Measurements from ENCODE around the gene KIF13A. TPM values are rescaled to one million over a fixed set of nuclear protein-coding genes. Genes with fewer than 3 reads are reported as not detected.

Gene KIF13A
- total RNA-seq, 1 experiment from 2014 or later: 14.1 TPM

GRCh38 chr6:17967668-17968518, 19.5 kb downstream of the KIF13A start:
- Mint-ChIP-seq H3K27ac (ENCODE audit: unreplicated experiment) (no peak overlapping the region), H3K36me3 (ENCODE audit: insufficient read depth, unreplicated experiment) (no peaks in the 10 kb centered on the region), H3K4me1 (ENCODE audit: low read depth, unreplicated experiment) (no peaks in the 10 kb centered on the region), H3K4me3 (ENCODE audit: low read depth, unreplicated experiment) (no peak overlapping the region), H3K27me3 (ENCODE audit: unreplicated experiment) (no peaks in the 10 kb centered on the region), H3K9me3 (ENCODE audit: low read depth, unreplicated experiment) (no peaks in the 10 kb centered on the region)
- CTCF ChIA-PET: no interaction called here
- intact Hi-C loops (cut with micrococcal nuclease; ENCODE audit: unreplicated experiment): no loop called here
- BruUV-seq (replicated peaks): no TSS peak
- TF ChIP-seq CTCF (IDR thresholded peaks at IDR 0.05; ENCODE audit: unreplicated experiment): no peak
- DNase-seq: no peak

GRCh38 chr6:17966451-17966850, 21.0 kb downstream of the KIF13A start:
- BruUV-seq (replicated peaks): no TSS peak
- Mint-ChIP-seq H3K27ac (ENCODE audit: unreplicated experiment) (no peak overlapping the region), H3K9me3 (ENCODE audit: low read depth, unreplicated experiment) (no peaks in the 10 kb centered on the region), H3K36me3 (ENCODE audit: insufficient read depth, unreplicated experiment) (no peaks in the 10 kb centered on the region), H3K4me1 (ENCODE audit: low read depth, unreplicated experiment) (no peaks in the 10 kb centered on the region), H3K4me3 (ENCODE audit: low read depth, unreplicated experiment) (no peak overlapping the region), H3K27me3 (ENCODE audit: unreplicated experiment) (no peaks in the 10 kb centered on the region)
- CTCF ChIA-PET: no interaction called here
- intact Hi-C loops (cut with micrococcal nuclease; ENCODE audit: unreplicated experiment): no loop called here
- DNase-seq: no peak
- no peak for TF ChIP-seq CTCF (IDR thresholded peaks at IDR 0.05; ENCODE audit: unreplicated experiment)

- TF ChIP-seq CTCF (IDR thresholded peaks at IDR 0.05; ENCODE audit: unreplicated experiment): no peak
- Mint-ChIP-seq H3K36me3 (ENCODE audit: insufficient read depth, unreplicated experiment) (no peaks in the 10 kb centered on the region), H3K4me3 (ENCODE audit: low read depth, unreplicated experiment) (no peak overlapping the region), H3K9me3 (ENCODE audit: low read depth, unreplicated experiment) (no peaks in the 10 kb centered on the region), H3K27me3 (ENCODE audit: unreplicated experiment) (no peaks in the 10 kb centered on the region), H3K4me1 (ENCODE audit: low read depth, unreplicated experiment) (no peaks in the 10 kb centered on the region), H3K27ac (ENCODE audit: unreplicated experiment) (no peak overlapping the region)
- CTCF ChIA-PET: no interaction called here
- intact Hi-C loops (cut with micrococcal nuclease; ENCODE audit: unreplicated experiment): no loop called here
- no peak for DNase-seq
- no TSS peak for BruUV-seq (replicated peaks)
Observed at GRCh38 chr6:17965397-17965796, 22.0 kb downstream of the KIF13A start.

GRCh38 chr6:17964633-17965032, 22.8 kb downstream of the KIF13A start:
- Mint-ChIP-seq H3K4me1 (ENCODE audit: low read depth, unreplicated experiment) (no peaks in the 10 kb centered on the region), H3K4me3 (ENCODE audit: low read depth, unreplicated experiment) (no peak overlapping the region), H3K27me3 (ENCODE audit: unreplicated experiment) (no peaks in the 10 kb centered on the region), H3K9me3 (ENCODE audit: low read depth, unreplicated experiment) (no peaks in the 10 kb centered on the region), H3K36me3 (ENCODE audit: insufficient read depth, unreplicated experiment) (no peaks in the 10 kb centered on the region), H3K27ac (ENCODE audit: unreplicated experiment) (no peak overlapping the region)
- intact Hi-C loops (cut with micrococcal nuclease; ENCODE audit: unreplicated experiment): no loop called here
- TF ChIP-seq CTCF (IDR thresholded peaks at IDR 0.05; ENCODE audit: unreplicated experiment): no peak
- no peak for DNase-seq
- BruUV-seq (replicated peaks): no TSS peak
- CTCF ChIA-PET: interaction anchor here (0.6 kb wide), 1 partner anchor 323 kb away, joined by 5 read pairs; no protein-coding TSS in a partner anchor

All from Calu3 (cell line).